ENCODE data around the gene MYO5A.
A peak's percentile ranks its signal among the peaks of the same experiment; 100 is the strongest.
"Not testable (repeated sequence)": the region's sequence is repeated elsewhere in the genome, so short reads cannot be mapped to it uniquely, and the experiment has no call there.

Gene MYO5A

DNA sequence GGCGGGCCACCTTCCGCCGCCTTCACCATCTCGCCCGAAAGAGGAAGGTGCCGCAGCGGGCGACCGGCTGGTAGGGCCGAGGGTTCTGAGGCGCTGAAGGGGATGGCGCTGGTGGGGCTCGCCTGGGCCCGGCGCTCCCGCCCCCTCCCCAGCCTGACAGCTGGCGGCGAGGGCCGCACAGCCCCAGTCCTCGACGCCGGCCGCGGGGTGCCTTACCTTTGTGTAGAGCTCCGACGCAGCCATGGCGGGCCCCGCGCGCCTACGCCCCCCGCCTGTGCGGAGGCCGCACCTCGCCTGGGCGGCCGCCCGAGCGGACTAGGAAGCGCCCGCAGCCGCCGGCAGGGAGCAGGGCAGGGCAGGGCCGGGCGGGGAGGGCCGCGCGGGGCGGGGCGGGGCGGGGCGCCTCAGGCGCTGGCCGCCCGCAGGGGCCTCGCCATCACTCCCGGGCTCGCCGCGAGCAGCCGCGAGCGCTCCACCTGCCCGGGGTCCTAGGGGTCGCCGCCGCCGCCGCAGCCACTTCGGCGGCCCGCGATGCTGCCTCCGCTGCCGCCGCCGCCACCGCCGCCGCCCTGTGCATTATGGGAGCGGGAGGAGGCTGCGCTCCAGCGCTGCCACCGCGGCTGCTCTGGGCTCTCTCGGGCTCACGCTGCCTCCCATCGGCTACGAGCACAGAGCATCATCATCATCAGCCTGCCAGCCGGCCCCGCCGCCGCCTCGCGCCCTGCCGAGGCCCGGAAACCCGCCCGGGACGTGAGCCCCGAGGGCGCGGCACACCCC, at the start of gene MYO5A:
Gene MYO5A (minus strand): TSS at position 317 of the 777 bp plus-strand sequence. CDS start 74 bp downstream, at position 243.
- TF ChIP-seq, protein P1, sequence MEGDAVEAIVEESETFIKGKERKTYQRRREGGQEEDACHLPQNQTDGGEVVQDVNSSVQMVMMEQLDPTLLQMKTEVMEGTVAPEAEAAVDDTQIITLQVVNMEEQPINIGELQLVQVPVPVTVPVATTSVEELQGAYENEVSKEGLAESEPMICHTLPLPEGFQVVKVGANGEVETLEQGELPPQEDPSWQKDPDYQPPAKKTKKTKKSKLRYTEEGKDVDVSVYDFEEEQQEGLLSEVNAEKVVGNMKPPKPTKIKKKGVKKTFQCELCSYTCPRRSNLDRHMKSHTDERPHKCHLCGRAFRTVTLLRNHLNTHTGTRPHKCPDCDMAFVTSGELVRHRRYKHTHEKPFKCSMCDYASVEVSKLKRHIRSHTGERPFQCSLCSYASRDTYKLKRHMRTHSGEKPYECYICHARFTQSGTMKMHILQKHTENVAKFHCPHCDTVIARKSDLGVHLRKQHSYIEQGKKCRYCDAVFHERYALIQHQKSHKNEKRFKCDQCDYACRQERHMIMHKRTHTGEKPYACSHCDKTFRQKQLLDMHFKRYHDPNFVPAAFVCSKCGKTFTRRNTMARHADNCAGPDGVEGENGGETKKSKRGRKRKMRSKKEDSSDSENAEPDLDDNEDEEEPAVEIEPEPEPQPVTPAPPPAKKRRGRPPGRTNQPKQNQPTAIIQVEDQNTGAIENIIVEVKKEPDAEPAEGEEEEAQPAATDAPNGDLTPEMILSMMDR (IDR thresholded peaks at IDR 0.05; ENCODE audit: low read depth, low read length): no peak
- DNase-seq (ENCODE audit: low read depth in 2 of 2): peak; percentile 68 to 72

DNA sequence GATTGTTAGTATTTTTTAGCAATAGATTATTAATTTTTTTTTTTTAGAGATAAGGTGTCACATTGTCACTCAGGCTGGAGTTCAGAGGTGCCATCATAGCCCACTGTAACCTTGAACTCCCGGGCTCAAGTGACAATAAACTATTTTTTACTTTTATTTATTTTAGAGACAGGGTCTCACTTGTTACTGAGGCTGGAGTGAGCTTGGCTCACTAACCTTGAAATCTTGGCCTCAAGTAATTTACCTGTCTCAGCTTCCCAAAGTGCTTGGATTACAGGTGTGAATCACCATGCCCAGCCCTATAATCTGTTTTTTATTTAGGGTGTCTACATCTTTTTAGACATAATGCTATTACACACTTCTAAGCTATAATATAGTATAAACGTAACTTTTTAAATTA, 48.0 kb upstream of the MYO5A start:
- TF ChIP-seq, protein P1 (IDR thresholded peaks at IDR 0.05; ENCODE audit: low read depth, low read length): no peak
- H3K4me3 ChIP-seq (replicated peaks in 1 of 2; ENCODE audit: low read depth in 2 of 2, low read length in 2 of 2): no peak overlapping the region
- DNase-seq (ENCODE audit: low read depth in 2 of 2): no peak

More for the DNA sequence above, at the start of gene MYO5A:
- peak within 1 kb of the TSS; percentile 77 to 82 for H3K4me3 ChIP-seq (replicated peaks in 1 of 2; ENCODE audit: low read depth in 2 of 2, low read length in 2 of 2)

DNA sequence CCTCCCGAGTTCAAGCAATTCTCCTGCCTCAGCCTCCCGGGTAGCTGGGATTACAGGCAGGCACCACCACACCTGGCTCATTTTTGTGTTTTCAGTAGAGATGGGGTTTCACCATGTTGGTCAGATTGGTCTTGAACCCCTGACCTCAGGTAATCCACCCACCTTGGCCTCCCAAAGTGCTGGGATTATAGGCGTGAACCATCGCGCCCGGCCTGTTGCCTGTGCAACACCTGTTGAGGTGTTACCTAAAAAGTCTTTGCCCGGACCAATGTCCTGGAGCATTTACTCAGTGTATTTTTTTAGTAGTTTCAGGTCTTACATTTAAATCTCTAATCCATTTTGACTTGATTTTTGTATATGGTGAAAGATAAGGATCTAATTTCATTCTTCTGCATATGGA, 46.9 kb upstream of the MYO5A start:
- not testable (repeated sequence) for DNase-seq (ENCODE audit: low read depth in 2 of 2); H3K4me3 ChIP-seq (replicated peaks in 1 of 2; ENCODE audit: low read depth in 2 of 2, low read length in 2 of 2)

DNA sequence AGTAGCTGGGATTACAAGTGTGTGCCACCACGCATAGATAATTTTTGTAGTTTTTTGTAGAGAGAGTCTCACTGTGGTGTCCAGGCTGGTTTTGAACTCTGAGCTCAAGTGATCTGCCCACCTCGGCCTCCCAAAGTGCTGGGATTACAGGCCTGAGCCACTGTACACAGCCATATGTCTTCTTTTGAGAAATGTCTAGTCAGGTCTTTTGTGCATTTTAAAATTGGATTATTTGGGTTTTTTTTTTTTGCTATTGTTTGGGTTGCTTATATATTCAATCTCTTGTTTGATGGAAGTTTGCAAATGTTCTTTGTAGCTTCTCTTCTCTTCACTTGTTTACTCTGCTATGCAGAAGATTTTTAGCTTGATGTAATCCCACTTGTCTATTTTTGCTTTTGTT, 46.4 kb upstream of the MYO5A start:
- TF ChIP-seq, protein P1 (IDR thresholded peaks at IDR 0.05; ENCODE audit: low read depth, low read length): no peak
- no peak overlapping the region for H3K4me3 ChIP-seq (replicated peaks in 1 of 2; ENCODE audit: low read depth in 2 of 2, low read length in 2 of 2)
- no peak for DNase-seq (ENCODE audit: low read depth in 2 of 2)

GRCh38 chr15:52574623-52575022, 45.9 kb upstream of the MYO5A start:
- not testable (repeated sequence) for H3K4me3 ChIP-seq (replicated peaks in 1 of 2; ENCODE audit: low read depth in 2 of 2, low read length in 2 of 2); DNase-seq (ENCODE audit: low read depth in 2 of 2)

GRCh38 chr15:52568601-52569585, 40.2 kb upstream of the MYO5A start, which contains the start of gene ARPP19:
Gene ARPP19, minus strand, starts transcription at chr15:52569030. Its CDS starts 138 bp downstream, at chr15:52568892.
- peak within 1 kb of the TSS; percentile 67 to 84 for H3K4me3 ChIP-seq (replicated peaks in 1 of 2; ENCODE audit: low read depth in 2 of 2, low read length in 2 of 2)
- peak; percentile 89 to 94 for DNase-seq (ENCODE audit: low read depth in 2 of 2)

DNA sequence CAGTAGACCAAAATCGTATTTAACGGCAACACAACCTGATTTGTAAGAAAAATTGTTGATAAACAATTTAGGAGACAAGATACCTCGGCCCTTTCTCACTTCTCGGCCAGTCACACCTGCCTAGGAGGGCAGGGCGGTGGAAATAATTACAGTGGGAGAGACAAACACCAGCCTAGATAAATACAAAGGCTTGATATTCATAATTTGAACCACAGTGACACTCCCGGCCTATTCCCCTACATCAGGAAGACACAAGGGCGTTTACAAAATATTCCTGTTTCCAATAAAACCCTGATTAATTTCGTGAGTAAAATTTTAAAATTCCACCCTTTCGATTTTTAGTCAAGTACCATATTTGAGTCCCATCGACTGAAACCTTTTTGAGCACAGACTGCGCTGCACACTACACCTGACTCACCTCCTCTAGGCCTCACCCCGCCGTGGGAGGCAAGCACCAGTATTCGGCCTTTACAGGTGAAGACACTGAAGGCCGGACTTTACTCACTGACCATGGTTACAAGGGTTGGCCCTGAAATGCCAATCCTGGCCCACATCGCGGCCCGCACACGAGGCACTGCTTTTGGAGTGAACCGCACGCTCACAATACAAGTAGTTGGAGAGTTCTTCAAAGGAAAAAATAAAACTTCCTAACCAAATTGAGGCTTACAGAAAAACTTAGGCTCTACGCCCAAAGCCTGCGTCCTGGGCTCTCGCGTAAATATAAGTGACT, 39.4 kb upstream of the MYO5A start:
- H3K4me3 ChIP-seq (replicated peaks in 1 of 2; ENCODE audit: low read depth in 2 of 2, low read length in 2 of 2): peak overlapping the region; percentile 67 to 84
- TF ChIP-seq, protein P1 (IDR thresholded peaks at IDR 0.05; ENCODE audit: low read depth, low read length): no peak
- peak; percentile 8 to 48 for DNase-seq (ENCODE audit: low read depth in 2 of 2)

More at GRCh38 chr15:52568601-52569585, 40.2 kb upstream of the MYO5A start, which contains the start of gene ARPP19:
- TF ChIP-seq, protein P1 (IDR thresholded peaks at IDR 0.05; ENCODE audit: low read depth, low read length): no peak
